Immature natural killer cell (primary cell): ENCODE measurements around the gene ACACB. TPM values are rescaled to one million over a fixed set of nuclear protein-coding genes. Genes with fewer than 3 reads are reported as not detected.
"Not testable (repeated sequence)": the region's sequence is repeated elsewhere in the genome, so short reads cannot be mapped to it uniquely, and the experiment has no call there.

Experiments used
- DNase-seq, 3 donors: peaks; one replicate each; pipeline ENCODE4 v3.0.0; 2022; ENCODE audit warnings: mixed read lengths in 1 of 3
- H3K27ac Mint-ChIP-seq, 6 donors: one replicate each; pipeline ENCODE4 v1.8.0; 2020; ENCODE audit warnings: mixed read lengths in 6 of 6, mild to moderate bottlenecking in 5 of 6, inconsistent platforms in 4 of 6, moderate library complexity in 3 of 6
- H3K27me3 Mint-ChIP-seq, 3 donors: one replicate each; pipeline ENCODE4 v1.8.0; 2020 to 2021; ENCODE audit warnings: low read depth in 3 of 3, mild to moderate bottlenecking in 3 of 3, mixed read lengths in 3 of 3, moderate library complexity in 3 of 3, inconsistent platforms in 1 of 3
- H3K36me3 Mint-ChIP-seq, 3 donors: one replicate each; pipeline ENCODE4 v1.8.0; 2020; ENCODE audit warnings: mixed read lengths in 3 of 3, inconsistent platforms in 2 of 3, mild to moderate bottlenecking in 2 of 3
- H3K4me1 Mint-ChIP-seq, 2 donors: one replicate each; pipeline ENCODE4 v1.8.0; 2020; ENCODE audit warnings: inconsistent platforms in 2 of 2, mild to moderate bottlenecking in 2 of 2, mixed read lengths in 2 of 2, moderate library complexity in 1 of 2
- H3K4me3 Mint-ChIP-seq, 5 donors: one replicate each; pipeline ENCODE4 v1.8.0; 2020; ENCODE audit warnings: mild to moderate bottlenecking in 5 of 5, mixed read lengths in 5 of 5, inconsistent platforms in 3 of 5, moderate library complexity in 3 of 5
- H3K9me3 Mint-ChIP-seq, 6 donors: one replicate each; pipeline ENCODE4 v1.8.0; 2020; ENCODE audit warnings: mild to moderate bottlenecking in 6 of 6, mixed read lengths in 6 of 6, inconsistent platforms in 4 of 6, moderate library complexity in 3 of 6
- polyA plus RNA-seq, 3 donors: library from polyadenylated mRNA; unstranded; fragments of 300-500 nt; fragmentation: Illumina TruSeq; gene quantifications; one replicate each; pipeline ENCODE4 v1.2.3, GENCODE V29; 2021

Gene ACACB
- polyA plus RNA-seq, 3 donors from 2014 or later, result 1.2 to 2.1 TPM; not detected in 1

DNA sequence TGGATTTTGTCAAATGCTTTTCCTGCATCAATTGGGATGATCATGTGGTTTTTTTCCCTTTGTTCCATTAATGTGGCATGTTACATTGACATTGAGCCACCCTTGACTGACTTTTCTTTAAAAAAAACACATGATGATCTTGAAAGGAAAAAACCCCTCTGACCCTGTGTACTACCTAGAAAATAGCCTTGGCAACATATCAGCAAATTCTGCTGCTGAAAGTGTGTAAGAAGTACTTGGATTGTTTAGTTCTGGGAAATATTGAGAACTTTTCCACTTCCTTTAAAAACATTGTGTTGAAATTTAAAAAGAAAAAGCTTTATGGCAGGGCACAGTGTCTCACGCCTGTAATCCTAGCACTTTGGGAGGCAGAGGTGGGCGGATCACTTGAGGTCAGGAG is 20.7 kb downstream of the ACACB start:
- Mint-ChIP-seq H3K27ac (no peak overlapping the region), H3K36me3 (no peaks in the 10 kb centered on the region), H3K4me3 (no peak overlapping the region), H3K4me1 (no peaks in the 10 kb centered on the region), H3K9me3 (no peaks in the 10 kb centered on the region), H3K27me3 (peaks cover 4 to 12% (median 4%) of the 10 kb centered on the region in 3 donors)
- DNase-seq, result no peak

DNA sequence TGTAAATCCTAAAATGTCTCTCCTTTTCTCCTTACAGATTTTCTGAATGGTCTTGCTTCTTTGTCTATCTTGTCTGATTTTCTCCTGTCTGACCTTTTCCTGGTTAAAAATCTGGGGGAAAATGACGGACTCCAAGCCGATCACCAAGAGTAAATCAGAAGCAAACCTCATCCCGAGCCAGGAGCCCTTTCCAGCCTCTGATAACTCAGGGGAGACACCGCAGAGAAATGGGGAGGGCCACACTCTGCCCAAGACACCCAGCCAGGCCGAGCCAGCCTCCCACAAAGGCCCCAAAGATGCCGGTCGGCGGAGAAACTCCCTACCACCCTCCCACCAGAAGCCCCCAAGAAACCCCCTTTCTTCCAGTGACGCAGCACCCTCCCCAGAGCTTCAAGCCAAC is 23.0 kb downstream of the ACACB start:
- Mint-ChIP-seq H3K4me3 (no peak overlapping the region), H3K9me3 (no peaks in the 10 kb centered on the region), H3K36me3 (no peaks in the 10 kb centered on the region), H3K4me1 (no peaks in the 10 kb centered on the region), H3K27ac (no peak overlapping the region), H3K27me3 (peaks cover 0 to 12% (median 4%) of the 10 kb centered on the region in 3 donors)
- DNase-seq, result no peak

DNA sequence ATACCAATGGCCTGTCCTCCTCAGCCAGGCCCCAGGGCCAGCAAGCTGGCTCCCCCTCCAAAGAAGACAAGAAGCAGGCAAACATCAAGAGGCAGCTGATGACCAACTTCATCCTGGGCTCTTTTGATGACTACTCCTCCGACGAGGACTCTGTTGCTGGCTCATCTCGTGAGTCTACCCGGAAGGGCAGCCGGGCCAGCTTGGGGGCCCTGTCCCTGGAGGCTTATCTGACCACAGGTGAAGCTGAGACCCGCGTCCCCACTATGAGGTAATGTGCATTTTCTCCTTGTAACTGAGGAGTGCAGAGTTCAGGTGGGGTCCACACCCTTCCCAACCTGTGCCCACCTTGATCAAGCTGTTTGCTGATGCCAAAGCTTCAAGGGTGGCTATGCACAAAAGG is 23.4 kb downstream of the ACACB start:
- H3K27ac Mint-ChIP-seq, result no peak overlapping the region
- H3K4me1 Mint-ChIP-seq, result no peaks in the 10 kb centered on the region
- DNase-seq, result no peak
- no peaks in the 10 kb centered on the region for H3K9me3 Mint-ChIP-seq
- H3K27me3 Mint-ChIP-seq, result peaks cover 0 to 12% (median 4%) of the 10 kb centered on the region in 3 donors
- H3K4me3 Mint-ChIP-seq, result no peak overlapping the region
- H3K36me3 Mint-ChIP-seq, result no peaks in the 10 kb centered on the region

DNA sequence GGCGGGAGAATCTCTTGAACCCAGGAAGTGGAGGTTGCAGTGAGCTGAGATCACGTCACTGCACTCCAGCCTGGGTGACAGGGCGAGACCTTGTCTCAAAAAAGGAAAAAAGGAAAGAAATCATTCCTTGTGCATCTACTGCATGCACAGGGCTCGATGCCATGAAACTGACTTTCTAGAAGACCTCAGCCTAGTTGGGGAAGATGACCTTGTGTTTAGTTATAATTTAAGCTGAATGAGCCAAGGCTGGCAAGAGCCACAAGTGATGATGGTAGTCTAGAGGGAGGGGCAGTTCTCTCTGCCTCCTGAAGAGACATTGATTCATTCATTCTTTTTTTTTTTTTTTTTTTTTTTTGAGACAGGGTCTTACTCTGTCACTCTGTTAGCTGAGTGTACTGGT is 24.2 kb downstream of the ACACB start:
- DNase-seq, result no peak
- Mint-ChIP-seq H3K36me3 (no peaks in the 10 kb centered on the region), H3K4me1 (no peaks in the 10 kb centered on the region), H3K4me3 (no peak overlapping the region), H3K27ac (no peak overlapping the region), H3K27me3 (peaks cover 0 to 10% (median 4%) of the 10 kb centered on the region in 3 donors), H3K9me3 (no peaks in the 10 kb centered on the region)

DNA sequence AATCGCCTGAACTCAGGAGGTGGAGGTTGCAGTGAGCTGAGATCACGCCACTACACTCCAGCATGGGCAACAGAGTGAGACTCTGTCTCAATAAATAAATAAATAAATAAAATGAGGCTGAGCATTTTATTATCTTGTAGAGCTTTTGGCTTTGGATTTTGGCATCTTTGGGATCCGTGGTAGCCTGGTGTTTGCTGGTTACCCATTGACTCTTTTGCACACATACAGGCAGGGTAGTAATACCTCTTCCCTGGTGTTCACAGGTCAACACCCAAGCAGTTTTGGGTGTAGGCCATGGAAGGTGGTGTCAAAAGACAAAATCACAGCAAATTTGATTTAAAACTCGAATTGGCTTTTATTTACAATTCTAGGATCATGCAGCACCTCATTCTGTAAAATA is 27.8 kb downstream of the ACACB start:
- H3K27ac Mint-ChIP-seq, result no peak overlapping the region
- H3K4me1 Mint-ChIP-seq, result no peaks in the 10 kb centered on the region
- peaks cover 0 to 2% (median 0%) of the 10 kb centered on the region in 3 donors for H3K27me3 Mint-ChIP-seq
- H3K9me3 Mint-ChIP-seq, result no peaks in the 10 kb centered on the region
- DNase-seq, result no peak
- no peaks in the 10 kb centered on the region for H3K36me3 Mint-ChIP-seq
- H3K4me3 Mint-ChIP-seq, result no peak overlapping the region

DNA sequence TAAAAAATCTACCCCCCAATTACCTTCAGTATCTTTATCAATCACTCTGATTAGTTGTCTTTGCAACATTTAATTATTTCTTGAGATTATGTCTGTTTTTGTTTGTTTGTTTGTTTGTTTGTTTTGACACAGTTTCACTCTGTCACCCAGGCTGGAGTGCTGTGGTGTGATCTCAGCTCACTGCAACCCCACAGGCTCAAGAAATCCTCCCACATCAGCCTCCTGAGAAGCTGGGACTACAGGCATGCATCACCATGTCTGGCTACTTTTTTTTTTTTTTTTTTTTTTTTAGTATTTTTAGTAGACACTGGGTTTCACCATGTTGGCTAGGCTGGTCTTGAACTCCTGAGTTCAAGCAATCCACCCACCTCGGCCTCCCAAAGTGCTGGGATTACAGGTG is 30.7 kb downstream of the ACACB start:
- not testable (repeated sequence) for H3K9me3 Mint-ChIP-seq, H3K27ac Mint-ChIP-seq, H3K4me3 Mint-ChIP-seq, H3K27me3 Mint-ChIP-seq, H3K36me3 Mint-ChIP-seq, DNase-seq, H3K4me1 Mint-ChIP-seq

DNA sequence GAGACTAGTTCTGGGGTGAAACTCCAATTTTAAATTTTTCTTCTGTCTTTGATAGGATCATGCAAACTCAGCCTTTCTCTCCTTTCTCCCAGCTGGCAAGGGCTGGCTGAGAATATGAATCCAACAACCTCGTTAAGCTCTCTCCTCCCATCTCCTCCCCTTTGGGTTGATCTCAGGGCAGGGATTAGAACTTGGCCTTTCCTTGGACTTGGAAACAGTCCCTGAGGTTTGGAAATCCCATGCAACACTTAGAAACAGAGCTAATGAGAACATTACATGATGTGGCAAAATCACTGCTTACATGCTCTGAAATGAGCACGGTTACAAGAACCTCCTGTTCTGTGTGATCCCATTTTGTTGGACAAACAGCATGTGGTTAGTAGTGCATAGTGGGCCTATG is 31.6 kb downstream of the ACACB start:
- H3K36me3 Mint-ChIP-seq, result no peaks in the 10 kb centered on the region
- H3K4me3 Mint-ChIP-seq, result no peak overlapping the region

DNA sequence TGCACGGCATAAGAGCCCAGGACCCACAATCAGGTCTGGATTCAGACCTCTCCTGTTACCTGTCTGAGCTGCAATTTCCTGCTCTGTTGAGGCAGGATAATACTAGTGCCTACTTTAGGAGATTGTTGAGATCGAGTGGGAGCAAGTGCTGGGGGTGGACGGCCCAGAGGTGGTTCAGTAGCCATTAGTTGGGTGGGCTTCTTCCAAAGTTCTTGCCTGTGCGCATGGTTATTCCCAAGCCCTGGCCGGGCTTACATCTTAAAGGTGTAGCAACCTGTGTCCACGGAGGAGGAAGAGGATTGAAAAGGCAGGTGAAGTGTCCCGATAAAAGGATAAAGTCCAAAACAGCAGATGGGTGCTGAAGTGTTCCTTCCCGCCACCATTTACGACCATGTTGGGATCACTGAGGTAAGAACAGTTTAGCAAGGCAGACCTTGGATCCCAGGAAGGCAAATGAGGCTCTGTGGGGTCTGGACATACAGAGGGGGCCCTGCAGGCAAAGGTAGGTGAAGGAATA is 33.8 kb downstream of the ACACB start:
- Mint-ChIP-seq H3K36me3 (no peaks in the 10 kb centered on the region), H3K27ac (no peak overlapping the region), H3K4me3 (no peak overlapping the region), H3K9me3 (no peaks in the 10 kb centered on the region), H3K27me3 (no peaks in the 10 kb centered on the region), H3K4me1 (peaks cover 12 to 15% of the 10 kb centered on the region in 2 donors)
- no peak for DNase-seq

More for the DNA sequence above, 31.6 kb downstream of the ACACB start:
- no peaks in the 10 kb centered on the region for H3K9me3 Mint-ChIP-seq
- H3K27ac Mint-ChIP-seq, result no peak overlapping the region
- no peak for DNase-seq
- H3K4me1 Mint-ChIP-seq, result no peaks in the 10 kb centered on the region
- H3K27me3 Mint-ChIP-seq, result no peaks in the 10 kb centered on the region

DNA sequence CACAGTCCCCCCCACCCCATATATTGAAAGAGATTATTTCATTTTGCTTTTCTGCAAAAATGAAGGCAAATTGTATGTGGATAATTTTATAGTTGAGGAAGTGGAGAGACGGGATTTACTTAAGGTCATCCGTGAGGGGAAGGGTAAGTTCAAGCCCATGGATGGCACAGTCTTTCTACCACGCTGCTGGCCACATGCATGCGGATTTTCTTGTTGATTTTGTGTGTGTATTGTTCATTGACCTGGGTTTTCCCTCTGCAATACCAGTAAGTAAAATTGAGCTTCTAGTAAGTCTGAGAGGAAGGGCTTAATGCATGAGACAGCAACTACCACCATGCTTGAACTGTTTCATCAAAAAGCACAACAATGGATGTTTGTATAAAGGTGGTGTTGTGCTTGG is 35.1 kb downstream of the ACACB start:
- H3K4me1 Mint-ChIP-seq, result peaks cover 16 to 20% of the 10 kb centered on the region in 2 donors
- H3K9me3 Mint-ChIP-seq, result no peaks in the 10 kb centered on the region
- no peaks in the 10 kb centered on the region for H3K36me3 Mint-ChIP-seq
- H3K4me3 Mint-ChIP-seq, result no peak overlapping the region
- DNase-seq, result no peak
- no peak overlapping the region for H3K27ac Mint-ChIP-seq
- H3K27me3 Mint-ChIP-seq, result no peaks in the 10 kb centered on the region

DNA sequence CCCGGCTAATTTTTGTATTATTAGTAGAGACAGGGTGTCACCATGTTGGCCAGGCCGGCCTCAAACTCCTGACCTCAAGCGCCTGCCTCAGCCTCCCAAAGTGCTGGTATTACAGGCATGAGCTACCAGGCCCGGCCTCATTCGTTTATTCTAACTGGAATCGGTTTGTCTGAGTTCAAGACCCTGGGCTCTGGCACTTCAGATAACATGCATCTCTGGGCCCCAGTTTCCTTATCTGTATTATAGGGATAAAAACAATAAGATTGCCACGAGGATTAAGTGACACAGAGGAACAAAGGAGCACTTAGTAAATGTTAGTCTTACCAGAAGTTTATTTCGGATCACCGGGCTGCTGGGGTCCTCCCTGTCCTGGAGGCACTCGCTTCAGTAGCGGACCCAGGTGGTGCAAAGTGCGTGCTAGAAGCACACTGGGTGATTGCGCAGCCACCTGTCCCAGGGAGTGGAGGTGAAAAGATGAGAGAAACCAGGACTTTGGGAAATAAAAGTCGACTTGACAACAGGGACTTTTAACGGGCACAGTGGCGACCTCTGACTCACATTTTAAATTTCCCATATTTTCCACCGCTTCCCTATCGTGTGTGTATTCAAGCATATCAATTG is 37.5 kb downstream of the ACACB start:
- peaks cover 16 to 20% of the 10 kb centered on the region in 2 donors for H3K4me1 Mint-ChIP-seq
- H3K9me3 Mint-ChIP-seq, result no peaks in the 10 kb centered on the region
- no peak for DNase-seq
- H3K4me3 Mint-ChIP-seq, result peak overlapping the region; percentile 85 to 93 (median 87)
- no peaks in the 10 kb centered on the region for H3K36me3 Mint-ChIP-seq
- peaks cover 0 to 2% (median 0%) of the 10 kb centered on the region in 3 donors for H3K27me3 Mint-ChIP-seq
- peak overlapping the region in 2 of 6 donors; percentile 52 to 71 for H3K27ac Mint-ChIP-seq

DNA sequence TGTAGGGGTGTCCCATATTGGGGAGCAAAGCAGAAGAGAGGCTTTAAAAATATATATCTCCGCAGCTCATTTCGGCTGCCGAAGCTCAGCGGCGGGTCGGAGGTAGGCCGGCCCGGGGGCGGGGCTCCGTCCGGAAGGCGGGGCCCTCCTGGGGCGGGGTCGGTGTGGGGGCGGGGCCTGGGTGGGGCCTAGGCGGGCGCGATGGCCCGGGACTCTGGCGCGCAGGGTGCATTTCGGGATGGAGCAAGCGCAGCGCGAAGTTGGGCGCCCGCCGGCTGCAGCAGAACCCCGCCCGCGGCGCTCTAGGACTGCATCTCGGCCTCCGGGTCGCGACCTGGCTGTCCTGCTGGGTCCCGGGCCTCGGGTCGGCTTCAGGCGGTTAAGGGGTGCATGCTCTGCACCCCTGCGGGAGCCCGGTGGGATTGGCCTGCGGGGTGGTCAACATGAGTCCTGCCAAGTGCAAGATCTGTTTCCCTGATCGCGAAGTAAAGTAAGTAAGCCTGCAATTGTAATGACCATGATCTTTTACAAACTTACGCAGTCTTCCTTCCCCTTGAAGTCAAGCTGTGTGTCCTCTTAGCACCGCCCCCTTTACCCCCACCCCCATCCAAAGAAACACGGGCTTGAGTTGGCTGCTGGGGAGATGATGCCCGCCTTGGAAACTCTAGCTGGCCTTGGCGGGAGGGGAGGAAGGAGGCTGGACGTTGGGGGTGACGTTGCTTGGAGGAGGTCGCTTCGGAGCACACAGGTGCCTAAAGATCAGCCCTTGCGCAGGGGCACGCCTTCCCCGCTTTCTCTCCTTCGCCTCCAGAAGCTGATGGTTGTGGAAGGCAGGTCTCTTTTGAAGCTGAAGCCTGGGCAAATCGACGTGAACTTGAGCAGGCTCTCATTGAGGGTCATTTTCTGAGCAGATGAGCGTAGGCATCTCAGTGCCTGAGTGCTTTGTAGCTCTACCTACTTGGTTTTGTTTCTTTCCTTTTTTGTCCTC is 38.4 kb downstream of the ACACB start:
- no peaks in the 10 kb centered on the region for H3K36me3 Mint-ChIP-seq
- H3K4me1 Mint-ChIP-seq, result peaks cover 16 to 20% of the 10 kb centered on the region in 2 donors
- H3K9me3 Mint-ChIP-seq, result no peaks in the 10 kb centered on the region
- H3K27me3 Mint-ChIP-seq, result peaks cover 0 to 2% (median 0%) of the 10 kb centered on the region in 3 donors
- peak; percentile 62 to 74 (median 64) for DNase-seq
- H3K27ac Mint-ChIP-seq, result peak overlapping the region; percentile 39 to 87 (median 61)
- H3K4me3 Mint-ChIP-seq, result peak overlapping the region; percentile 86 to 93 (median 87)

DNA sequence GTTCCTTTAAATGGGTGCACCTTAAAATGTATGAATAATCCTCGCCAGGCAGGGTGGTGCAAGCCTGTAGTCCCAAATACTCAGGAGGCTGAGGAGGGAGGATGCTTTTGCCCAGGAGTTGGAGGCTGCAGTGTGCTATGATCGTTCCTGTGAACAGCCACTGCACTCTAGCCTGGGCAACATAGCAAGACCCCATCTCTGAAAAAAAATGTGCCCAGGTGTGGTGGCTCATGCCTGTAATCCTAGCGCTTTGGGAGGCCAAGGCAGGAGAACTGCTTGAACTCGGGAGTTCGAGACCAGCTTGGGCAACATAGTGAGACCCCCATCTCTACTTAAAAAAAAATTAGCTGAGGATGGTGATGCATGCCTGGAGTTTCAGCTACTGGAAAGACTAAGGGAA is 39.6 kb downstream of the ACACB start:
- Mint-ChIP-seq H3K27me3 (peaks cover 0 to 3% (median 0%) of the 10 kb centered on the region in 3 donors), H3K27ac (no peak overlapping the region), H3K4me3 (peak overlapping the region in 4 of 5 donors; percentile 21 to 93 (median 58)), H3K9me3 (no peaks in the 10 kb centered on the region), H3K36me3 (no peaks in the 10 kb centered on the region), H3K4me1 (peaks cover 16 to 20% of the 10 kb centered on the region in 2 donors)
- DNase-seq, result no peak

DNA sequence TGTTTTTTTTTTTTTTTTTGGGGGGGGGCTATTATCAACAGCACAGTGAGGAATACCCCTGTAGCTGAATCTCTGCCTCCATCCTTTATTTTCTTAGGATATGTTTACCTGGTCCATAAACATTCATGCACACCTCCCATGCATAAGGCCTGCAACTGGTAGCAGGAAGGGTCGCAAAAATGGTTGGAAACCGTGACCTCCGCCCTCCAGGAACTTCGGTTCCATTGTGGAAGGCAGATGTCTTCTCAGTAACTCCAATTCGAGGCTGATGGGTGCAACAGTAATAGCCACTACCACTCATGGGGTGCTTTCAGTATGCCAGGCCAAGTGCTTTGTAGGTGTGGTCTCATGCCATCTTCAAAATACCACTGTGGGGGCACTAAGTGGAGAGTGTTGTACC is 40.2 kb downstream of the ACACB start:
- Mint-ChIP-seq H3K4me1 (peaks cover 16 to 20% of the 10 kb centered on the region in 2 donors), H3K27me3 (peaks cover 0 to 3% (median 0%) of the 10 kb centered on the region in 3 donors), H3K4me3 (no peak overlapping the region), H3K27ac (no peak overlapping the region), H3K36me3 (no peaks in the 10 kb centered on the region), H3K9me3 (no peaks in the 10 kb centered on the region)
- DNase-seq, result no peak

DNA sequence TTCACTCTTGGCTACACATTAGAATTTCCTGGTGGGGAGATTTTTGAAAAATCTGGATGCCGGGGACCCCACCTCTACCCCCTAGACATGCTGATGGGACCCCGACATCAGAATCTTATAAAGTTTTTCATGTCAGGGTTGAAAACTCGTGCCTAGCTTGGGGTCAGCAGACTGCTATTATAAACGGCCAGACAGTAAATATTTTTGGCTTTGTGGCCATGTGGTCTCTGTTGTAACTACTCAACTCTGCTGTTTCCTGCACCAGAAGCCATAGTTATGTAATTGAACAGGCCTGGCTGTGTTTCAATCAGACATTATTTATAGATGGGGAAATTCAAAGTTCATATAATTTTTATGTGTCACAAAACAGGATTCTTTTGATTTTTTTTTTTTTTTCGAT is 41.6 kb downstream of the ACACB start:
- H3K4me3 Mint-ChIP-seq, result no peak overlapping the region

More for the DNA sequence above, 41.6 kb downstream of the ACACB start:
- no peak overlapping the region for H3K27ac Mint-ChIP-seq
- no peaks in the 10 kb centered on the region for H3K36me3 Mint-ChIP-seq
- H3K4me1 Mint-ChIP-seq, result peaks cover 16 to 20% of the 10 kb centered on the region in 2 donors
- peaks cover 0 to 3% (median 0%) of the 10 kb centered on the region in 3 donors for H3K27me3 Mint-ChIP-seq
- no peaks in the 10 kb centered on the region for H3K9me3 Mint-ChIP-seq
- no peak for DNase-seq
